ENCODE measurements around the gene C18orf32.

GRCh38 chr18:49510393-49511115 lies 23.5 kb upstream of the C18orf32 start:
- TF ChIP-seq EZH2 (optimal IDR thresholded peaks at IDR 0.05; ENCODE audit: low read depth, low read length) (no peak), EZH2phosphoT487 (IDR thresholded peaks at IDR 0.05; ENCODE audit: low read length) (no peak), CTCF (IDR thresholded peaks at IDR 0.05; ENCODE audit: low read length) (peak; percentile 91)

All from MM.1S (cell line).